Spleen (tissue), 11 donors: ENCODE data around the gene LSM3. TPM values are rescaled to one million over a fixed set of nuclear protein-coding genes. Genes with fewer than 3 reads are reported as not detected.

Source experiments
- DNase-seq: peaks from one replicate; pipeline ENCODE4 v3.0.0-alpha.2; 2020
- H3K27ac ChIP-seq, 8 donors: fragments of 200-600 bp; sonication (generic) in 7 of 8; 1 replicate in 4 of 8; 2 replicates in 4 of 8; pipeline versions ENCODE4 v1.5.0 to v1.8.0; 2016 to 2021; ENCODE audit warnings: inconsistent platforms in 4 of 8, mild to moderate bottlenecking in 4 of 8, moderate library complexity in 1 of 8
- H3K27me3 ChIP-seq, 7 donors: fragments of 200-600 bp; sonication (generic) in 6 of 7; replicated peaks in 1 of 7; 1 replicate in 4 of 7; 2 replicates in 3 of 7; pipeline versions ENCODE4 v1.5.0 to v1.8.0; 2016 to 2021; ENCODE audit warnings: inconsistent platforms in 3 of 7, mild to moderate bottlenecking in 1 of 7
- H3K36me3 ChIP-seq, 6 donors: fragments of 200-600 bp; sonication (generic) in 5 of 6; 1 replicate in 4 of 6; 2 replicates in 2 of 6; pipeline versions ENCODE4 v1.5.0 to v1.8.0; 2016 to 2021; ENCODE audit warnings: inconsistent platforms in 2 of 6
- H3K4me1 ChIP-seq, 6 donors: fragments of 200-600 bp; sonication (generic) in 5 of 6; 1 replicate in 3 of 6; 2 replicates in 3 of 6; pipeline versions ENCODE4 v1.5.0 to v1.8.0; 2016 to 2021; ENCODE audit warnings: inconsistent platforms in 3 of 6
- H3K4me3 ChIP-seq, 8 donors: fragments of 200-600 bp; sonication (generic) in 7 of 8; 1 replicate in 4 of 8; 2 replicates in 4 of 8; pipeline versions ENCODE4 v1.5.0 to v1.8.0; 2016 to 2021; ENCODE audit warnings: inconsistent platforms in 4 of 8, mild to moderate bottlenecking in 4 of 8, moderate library complexity in 2 of 8
- H3K9me3 ChIP-seq, 8 donors: fragments of 200-600 bp; sonication (generic) in 7 of 8; 1 replicate in 4 of 8; 2 replicates in 4 of 8; pipeline versions ENCODE4 v1.5.0 to v1.8.0; 2016 to 2021; ENCODE audit warnings: inconsistent platforms in 4 of 8
- CTCF ChIP-seq, 11 experiments: fragments of 200-600 bp in 7 of 11; fragments of 450-650 bp in 4 of 11; sonication (generic) in 4 of 11; IDR thresholded peaks in 8 of 11; conservative IDR thresholded peaks in 3 of 11; 1 replicate in 7 of 11; 2 replicates in 4 of 11; pipeline versions ENCODE4 v1.4.0 to v1.8.0; 2016 to 2021; ENCODE audit warnings: antibody characterized with exemption in 11 of 11, inconsistent platforms in 4 of 11, mild to moderate bottlenecking in 1 of 11
- POLR2A ChIP-seq, 3 donors: fragments of 450-650 bp; IDR thresholded peaks; one replicate each; pipeline ENCODE4 v1.5.1; 2017; ENCODE audit warnings: antibody characterized with exemption in 3 of 3, mild to moderate bottlenecking in 1 of 3
- POLR2AphosphoS5 ChIP-seq, 3 donors: sonication (generic); formaldehyde crosslinking; IDR thresholded peaks; one replicate each; pipeline ENCODE4 v1.5.1; 2017; ENCODE audit warnings: antibody characterized with exemption in 3 of 3
- WGBS, 5 donors: extraction: QIAGEN DNeasy Blood & Tissue Kit in 3 of 5; methylation state at CpG; one replicate each; pipeline versions ENCODE4 v1.1.5 to v1.1.7; 2013 to 2018; 5-methylcytosine and 5-hydroxymethylcytosine counted together
- intact Hi-C: fragments of 100-400 bp; cut with DNase I; formaldehyde crosslinking; loops from one replicate; pipeline ENCODE4 v1.15.0; 2023; ENCODE audit warnings: low total_unique reads
- polyA plus RNA-seq, 3 donors: library from polyadenylated mRNA; stranded (reverse); fragments of 200-250 nt; gene quantifications; one replicate each; pipeline ENCODE4 v1.2.1, GENCODE V29; 2013
- total RNA-seq, 7 donors: library from RNA; depleted of rRNA in 3 of 7; stranded (reverse); fragments of >200 nt in 3 of 7; fragmentation: NEBNext Ultra II Directional in 4 of 7; extraction: Animal tissue kit (Norgen Biotek cat#: 25700) in 4 of 7; gene quantifications; one replicate each; pipeline versions ENCODE4 v1.1.0 to v1.2.1, GENCODE V29; 2016 to 2021
- donor health status: healthy with polysubstance abuse.
- donor health status: DM: no; HTN: no; CAD: no; lungs with moderate emphysema.
- donor health status: DM: no; HTN: no; CAD: no.
- donor health status: Bipolar disorder and iron deficiency.
- donor health status: healthy.
- donor health status: DM: no; HTN: no; CAD: no.
- donor health status: DM: yes; HTN: yes; CAD: no.

LSM3 gene
- total and polyA plus RNA-seq, 10 donors = 7.5 to 15.8 (median 9.7) TPM

- Histone ChIP-seq H3K36me3 (peaks cover 0 to 39% (median 30%) of the 10 kb centered on the region in 6 donors), H3K4me1 (peaks cover 34 to 86% (median 52%) of the 10 kb centered on the region in 6 donors), H3K27ac (no peak overlapping the region), H3K4me3 (peak overlapping the region in 3 of 8 donors; percentile 68 to 90 (median 70)), H3K9me3 (no peaks in the 10 kb centered on the region), H3K27me3 (no peaks in the 10 kb centered on the region)
- 89 to 99% (median 97%) methylated on average over 1 of the region's 1 CpG for WGBS, 5 donors
- intact Hi-C loops = loop anchor here (5.0 kb wide), 1 partner anchor 57 kb away; the partner anchor contains the start of gene CHCHD4
- DNase-seq = no peak
- TF ChIP-seq POLR2AphosphoS5 (IDR thresholded peaks at IDR 0.05) = no peak
- no peak for TF ChIP-seq CTCF (IDR thresholded peaks at IDR 0.05 in 8 of 11, conservative IDR thresholded peaks at IDR 0.05 in 3 of 11)
- no peak for TF ChIP-seq POLR2A (IDR thresholded peaks at IDR 0.05)
Measured at GRCh38 chr3:14179795-14180194, 1.2 kb downstream of the LSM3 start.

GRCh38 chr3:14181253-14181652, 2.6 kb downstream of the LSM3 start:
- Histone ChIP-seq H3K4me1 (peaks cover 19 to 71% (median 37%) of the 10 kb centered on the region in 6 donors), H3K36me3 (peaks cover 0 to 54% (median 42%) of the 10 kb centered on the region in 6 donors), H3K4me3 (no peak overlapping the region), H3K27me3 (no peaks in the 10 kb centered on the region), H3K27ac (no peak overlapping the region), H3K9me3 (no peaks in the 10 kb centered on the region)
- 96 to 100% (median 97%) methylated on average over 3 of the region's 3 CpGs for WGBS, 5 donors
- intact Hi-C loops = no loop called here
- TF ChIP-seq POLR2A (IDR thresholded peaks at IDR 0.05) (no peak), CTCF (IDR thresholded peaks at IDR 0.05 in 8 of 11, conservative IDR thresholded peaks at IDR 0.05 in 3 of 11) (no peak), POLR2AphosphoS5 (IDR thresholded peaks at IDR 0.05) (no peak)
- no peak for DNase-seq

DNA sequence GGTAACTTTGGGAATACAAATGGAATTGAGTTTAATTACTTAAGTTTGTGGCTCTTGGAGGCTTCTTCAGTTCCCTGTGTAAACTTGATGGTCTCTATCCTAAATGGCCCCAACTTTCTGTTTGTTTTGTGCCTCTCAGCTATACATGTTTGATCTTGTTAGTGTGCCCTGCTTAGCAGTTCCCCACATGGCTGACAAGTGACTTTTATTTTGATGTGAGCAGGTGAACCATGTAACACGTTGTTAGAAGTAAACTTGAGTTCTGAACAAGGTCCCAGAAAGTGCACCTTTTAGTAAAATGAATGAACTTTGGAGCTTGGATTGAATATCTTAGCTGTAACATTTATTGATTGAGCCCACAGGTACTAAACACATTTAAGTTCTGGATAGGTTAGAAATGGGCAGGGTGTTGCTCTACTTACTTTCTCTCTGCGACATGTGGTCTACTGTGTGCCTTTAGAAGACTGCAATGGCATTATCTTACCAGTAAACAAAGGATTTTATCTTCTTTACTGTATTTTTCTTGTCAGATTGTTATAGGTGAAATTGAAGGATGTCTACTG, 4.5 kb downstream of the LSM3 start:
- Histone ChIP-seq H3K9me3 (no peaks in the 10 kb centered on the region), H3K36me3 (peaks cover 0 to 72% (median 60%) of the 10 kb centered on the region in 6 donors), H3K27me3 (no peaks in the 10 kb centered on the region), H3K4me1 (peaks cover 7 to 60% (median 19%) of the 10 kb centered on the region in 6 donors), H3K4me3 (no peak overlapping the region), H3K27ac (no peak overlapping the region)
- 66 to 79% (median 71%) methylated on average over 2 of the region's 2 CpGs for WGBS, 5 donors
- no peak for TF ChIP-seq CTCF (IDR thresholded peaks at IDR 0.05 in 8 of 11, conservative IDR thresholded peaks at IDR 0.05 in 3 of 11)
- TF ChIP-seq POLR2A (IDR thresholded peaks at IDR 0.05) = no peak
- TF ChIP-seq POLR2AphosphoS5 (IDR thresholded peaks at IDR 0.05) = no peak
- DNase-seq = no peak
- intact Hi-C loops = no loop called here

- DNase-seq = no peak
- peaks cover 0 to 5% (median 0%) of the 10 kb centered on the region in 8 donors for H3K9me3 ChIP-seq
- TF ChIP-seq POLR2A (IDR thresholded peaks at IDR 0.05) (no peak), POLR2AphosphoS5 (IDR thresholded peaks at IDR 0.05) (no peak), CTCF (IDR thresholded peaks at IDR 0.05 in 8 of 11, conservative IDR thresholded peaks at IDR 0.05 in 3 of 11) (no peak)
- WGBS, 5 donors = 87 to 95% (median 94%) methylated on average over 5 of the region's 5 CpGs
- no peaks in the 10 kb centered on the region for H3K27me3 ChIP-seq
- peaks cover 0 to 90% (median 59%) of the 10 kb centered on the region in 6 donors for H3K36me3 ChIP-seq
- H3K4me3 ChIP-seq = no peak overlapping the region
- no peak overlapping the region for H3K27ac ChIP-seq
- intact Hi-C loops = no loop called here
- H3K4me1 ChIP-seq = peaks cover 0 to 39% (median 5%) of the 10 kb centered on the region in 6 donors
Measured at GRCh38 chr3:14186854-14187458, 8.3 kb downstream of the LSM3 start.
